ENCODE results near the gene TPD52L1. TPM values are rescaled to one million over a fixed set of nuclear protein-coding genes. Genes with fewer than 3 reads are reported as not detected.

Gene TPD52L1
- total RNA-seq, 6 experiments from 2014 or later = 36.8 to 119 (median 47.7) TPM

DNA sequence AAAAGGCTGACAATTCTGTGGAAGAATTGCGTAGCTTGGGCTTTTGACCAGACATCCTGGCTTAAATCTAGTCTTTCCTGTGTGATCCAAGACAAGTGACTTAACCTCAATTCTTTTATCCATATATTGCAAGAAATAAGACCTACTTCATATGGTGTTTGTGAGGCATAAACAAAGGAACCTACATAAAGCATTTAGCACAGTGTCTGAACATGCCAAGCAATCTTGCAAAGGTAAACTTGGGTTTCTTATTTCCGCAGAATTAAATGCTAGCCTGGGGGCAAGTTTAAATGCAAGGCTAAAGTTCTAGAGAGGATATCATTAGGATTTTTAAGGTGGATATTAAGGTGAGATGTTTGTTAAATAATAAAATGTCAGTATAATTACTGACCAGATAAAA lies 100.3 kb downstream of the TPD52L1 start:
- DNase-seq (no peak), ATAC-seq (no peak)
- Histone ChIP-seq H3K27me3 (no peaks in the 10 kb centered on the region), H3K9me3 (no peaks in the 10 kb centered on the region), H3K27ac (no peak overlapping the region), H3K4me3 (no peak overlapping the region), H3K36me3 (no peaks in the 10 kb centered on the region), H3K4me1 (no peaks in the 10 kb centered on the region)
- WGBS (ENCODE audit: insufficient coverage, low coverage, low lambda C conversion rate, missing lambda C conversion rate) = 93% methylated on average over 2 of the region's 2 CpGs
- TF ChIP-seq, protein P1, sequence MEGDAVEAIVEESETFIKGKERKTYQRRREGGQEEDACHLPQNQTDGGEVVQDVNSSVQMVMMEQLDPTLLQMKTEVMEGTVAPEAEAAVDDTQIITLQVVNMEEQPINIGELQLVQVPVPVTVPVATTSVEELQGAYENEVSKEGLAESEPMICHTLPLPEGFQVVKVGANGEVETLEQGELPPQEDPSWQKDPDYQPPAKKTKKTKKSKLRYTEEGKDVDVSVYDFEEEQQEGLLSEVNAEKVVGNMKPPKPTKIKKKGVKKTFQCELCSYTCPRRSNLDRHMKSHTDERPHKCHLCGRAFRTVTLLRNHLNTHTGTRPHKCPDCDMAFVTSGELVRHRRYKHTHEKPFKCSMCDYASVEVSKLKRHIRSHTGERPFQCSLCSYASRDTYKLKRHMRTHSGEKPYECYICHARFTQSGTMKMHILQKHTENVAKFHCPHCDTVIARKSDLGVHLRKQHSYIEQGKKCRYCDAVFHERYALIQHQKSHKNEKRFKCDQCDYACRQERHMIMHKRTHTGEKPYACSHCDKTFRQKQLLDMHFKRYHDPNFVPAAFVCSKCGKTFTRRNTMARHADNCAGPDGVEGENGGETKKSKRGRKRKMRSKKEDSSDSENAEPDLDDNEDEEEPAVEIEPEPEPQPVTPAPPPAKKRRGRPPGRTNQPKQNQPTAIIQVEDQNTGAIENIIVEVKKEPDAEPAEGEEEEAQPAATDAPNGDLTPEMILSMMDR (IDR thresholded peaks at IDR 0.05) = no peak
- TF ChIP-seq POLR2A (IDR thresholded peaks at IDR 0.05) = no peak
- intact Hi-C loops (cut with DNase I) = no loop called here

DNA sequence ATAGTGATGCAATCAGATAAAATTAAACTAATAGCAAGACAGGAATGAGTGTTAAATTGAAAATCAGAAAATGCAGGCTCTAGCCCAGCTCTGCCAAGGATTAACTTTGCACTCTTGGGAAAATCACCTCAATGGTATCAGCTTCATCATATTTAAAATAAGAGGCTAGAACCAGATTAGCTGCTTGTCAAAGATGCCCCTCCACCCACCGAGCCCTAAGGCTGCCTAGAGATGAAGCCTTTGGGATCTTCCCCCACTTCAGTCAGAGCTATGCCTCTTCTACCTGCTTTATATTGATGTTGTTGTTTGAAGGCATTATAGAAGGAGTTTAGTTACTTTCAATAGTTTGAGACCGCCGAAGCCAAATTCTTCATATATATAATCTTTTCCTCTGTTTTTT lies 100.7 kb downstream of the TPD52L1 start:
- H3K27ac ChIP-seq = no peak overlapping the region
- no peaks in the 10 kb centered on the region for H3K36me3 ChIP-seq
- TF ChIP-seq, protein P1 (IDR thresholded peaks at IDR 0.05) = no peak
- no peak for TF ChIP-seq POLR2A (IDR thresholded peaks at IDR 0.05)
- DNase-seq = no peak
- H3K9me3 ChIP-seq = no peaks in the 10 kb centered on the region
- H3K4me3 ChIP-seq = no peak overlapping the region
- no peak for ATAC-seq
- H3K4me1 ChIP-seq = no peaks in the 10 kb centered on the region
- 94% methylated on average over 3 of the region's 3 CpGs for whole genome bisulfite sequencing (ENCODE audit: insufficient coverage, low coverage, low lambda C conversion rate, missing lambda C conversion rate)
- intact Hi-C loops (cut with DNase I) = no loop called here
- H3K27me3 ChIP-seq = no peaks in the 10 kb centered on the region

DNA sequence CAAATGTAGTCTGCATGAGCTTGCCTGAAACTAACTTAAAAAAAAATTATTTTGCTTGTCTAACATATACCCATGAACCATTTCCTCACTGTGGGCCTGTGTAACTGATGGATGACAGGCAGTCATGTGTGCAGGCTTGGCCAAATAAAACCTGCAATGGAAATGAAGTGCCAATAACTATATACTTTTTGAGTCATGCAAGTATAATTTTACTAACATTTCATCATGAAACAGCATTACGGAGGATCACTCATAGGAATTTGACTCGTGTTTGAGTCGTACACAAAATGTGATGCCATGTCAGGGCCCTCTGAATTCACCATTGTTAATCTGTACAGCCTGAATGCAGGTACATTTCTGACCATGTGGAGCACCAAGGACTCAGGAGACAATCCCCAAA lies 101.6 kb downstream of the TPD52L1 start:
- DNase-seq (no peak), ATAC-seq (no peak)
- H3K4me3 ChIP-seq = no peak overlapping the region
- intact Hi-C loops (cut with DNase I) = no loop called here
- no peak overlapping the region for H3K27ac ChIP-seq
- no peaks in the 10 kb centered on the region for H3K27me3 ChIP-seq
- TF ChIP-seq, protein P1 (IDR thresholded peaks at IDR 0.05) = no peak
- TF ChIP-seq POLR2A (IDR thresholded peaks at IDR 0.05) = no peak
- no peaks in the 10 kb centered on the region for H3K36me3 ChIP-seq
- WGBS (ENCODE audit: insufficient coverage, low coverage, low lambda C conversion rate, missing lambda C conversion rate) = 53% methylated on average over 3 of the region's 3 CpGs
- H3K4me1 ChIP-seq = no peaks in the 10 kb centered on the region
- H3K9me3 ChIP-seq = no peaks in the 10 kb centered on the region

DNA sequence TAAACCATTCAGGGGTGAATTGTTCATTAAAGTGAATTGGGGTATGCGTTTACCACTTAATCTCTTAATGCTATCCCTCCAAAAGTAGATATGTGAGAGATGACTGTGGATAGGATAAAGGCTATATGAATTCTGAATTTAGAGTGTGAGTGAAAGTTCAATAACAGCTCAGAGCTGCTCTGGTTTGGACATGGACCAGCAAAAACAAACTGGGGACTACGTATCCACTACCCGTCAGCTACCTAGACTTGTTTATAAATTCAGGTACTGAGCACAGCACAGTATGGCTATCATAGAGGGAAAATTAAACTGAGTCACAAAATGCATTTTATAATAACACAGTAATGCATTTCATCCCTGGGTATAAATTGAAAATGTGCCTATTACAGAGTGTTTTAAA lies 103.8 kb downstream of the TPD52L1 start:
- no peak overlapping the region for H3K4me3 ChIP-seq
- no peak for DNase-seq
- WGBS (ENCODE audit: insufficient coverage, low coverage, low lambda C conversion rate, missing lambda C conversion rate) = 98% methylated on average over 3 of the region's 3 CpGs
- no peaks in the 10 kb centered on the region for H3K9me3 ChIP-seq
- no peak for ATAC-seq
- H3K27me3 ChIP-seq = no peaks in the 10 kb centered on the region
- no peak overlapping the region for H3K27ac ChIP-seq
- no peak for TF ChIP-seq POLR2A (IDR thresholded peaks at IDR 0.05)
- TF ChIP-seq, protein P1 (IDR thresholded peaks at IDR 0.05) = no peak
- no peaks in the 10 kb centered on the region for H3K4me1 ChIP-seq
- H3K36me3 ChIP-seq = no peaks in the 10 kb centered on the region
- intact Hi-C loops (cut with DNase I) = no loop called here

Data from right lobe of liver (tissue), 6 donors.